Upper lobe of right lung (tissue), 1 donor: ENCODE measurements around the gene WDR77. TPM values are rescaled to one million over a fixed set of nuclear protein-coding genes. Genes with fewer than 3 reads are reported as not detected.

ENCODE experiments used
- ATAC-seq: fragments of 200-7000 bp; cut with Tn5 transposase; one replicate; pipeline ENCODE4 v1.9.1; 2020; ENCODE audit warnings: mild to moderate bottlenecking, moderate library complexity
- DNase-seq: peaks from one replicate; pipeline ENCODE4 v3.0.0-alpha.2; 2020
- H3K27ac ChIP-seq: fragments of 200-600 bp; one replicate; pipeline ENCODE4 v1.8.0; 2022
- H3K27me3 ChIP-seq: fragments of 200-600 bp; one replicate; pipeline ENCODE4 v1.8.0; 2022; ENCODE audit warnings: mild to moderate bottlenecking
- H3K36me3 ChIP-seq: fragments of 200-600 bp; one replicate; pipeline ENCODE4 v1.8.0; 2022
- H3K4me1 ChIP-seq: fragments of 200-600 bp; one replicate; pipeline ENCODE4 v1.8.0; 2022
- H3K4me3 ChIP-seq: fragments of 200-600 bp; one replicate; pipeline ENCODE4 v1.8.0; 2022; ENCODE audit warnings: mild to moderate bottlenecking
- H3K9me3 ChIP-seq: fragments of 200-600 bp; one replicate; pipeline ENCODE4 v1.8.0; 2022
- CTCF ChIP-seq: fragments of 200-600 bp; IDR thresholded peaks from one replicate; pipeline ENCODE4 v1.8.0; 2022; ENCODE audit warnings: antibody characterized with exemption
- intact Hi-C: fragments of 100-400 bp; cut with DNase I; formaldehyde crosslinking; loops from one replicate; pipeline ENCODE4 v1.11.0; 2022
- total RNA-seq: library from RNA; stranded (reverse); fragmentation: NEBNext Ultra II Directional; extraction: Animal tissue kit (Norgen Biotek cat#: 25700); gene quantifications from one replicate; pipeline ENCODE4 v1.2.1, GENCODE V29; 2021
- donor health status: DM: no; HTN: yes; CAD: no; lungs with severe emphysema.

Gene WDR77
- total RNA-seq, 1 donor from 2014 or later: 20.1 TPM

DNA sequence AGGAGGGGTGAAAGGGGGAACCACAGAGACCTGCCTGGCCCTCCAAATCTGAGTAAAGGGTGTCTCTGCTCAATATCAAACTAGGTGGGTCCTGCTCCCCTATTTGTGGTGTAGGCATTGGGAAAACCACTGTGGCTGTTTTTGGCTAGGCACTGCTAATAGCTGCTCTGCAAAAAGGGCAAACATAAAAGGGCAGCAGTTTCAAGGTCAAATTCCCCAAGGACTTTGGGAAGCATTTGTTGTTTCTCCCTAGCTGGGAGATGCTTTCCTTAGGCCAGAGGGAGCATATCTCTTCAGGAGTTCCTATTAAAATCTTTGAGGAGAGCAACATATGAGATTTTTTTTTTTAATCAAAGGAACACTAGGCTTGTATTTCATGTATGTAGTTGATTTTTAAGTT is 27.2 kb upstream of the WDR77 start:
- Histone ChIP-seq H3K27ac (peak overlapping the region; percentile 85), H3K4me3 (peak overlapping the region; percentile 38)
- intact Hi-C loops: no loop called here

DNA sequence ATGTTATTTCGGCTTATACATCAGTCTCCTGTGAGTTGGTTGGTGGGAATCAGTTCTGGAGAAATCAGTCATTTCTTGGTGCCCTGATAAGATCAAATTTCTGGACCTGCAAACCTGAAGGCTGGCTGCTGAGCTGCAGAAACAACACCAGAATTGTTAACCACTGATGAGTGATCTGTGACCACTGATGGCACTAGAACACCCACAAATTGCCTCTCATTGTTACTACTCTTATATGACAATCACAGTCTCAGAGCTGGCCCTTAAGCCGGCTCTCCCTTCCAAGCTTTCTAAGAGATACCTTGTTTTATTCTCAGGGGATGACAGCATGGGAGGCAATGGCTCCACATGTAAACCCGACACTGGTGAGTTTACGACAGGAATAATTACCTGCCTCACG is 26.6 kb upstream of the WDR77 start:
- ATAC-seq: no peak
- Histone ChIP-seq H3K4me3 (peak overlapping the region; percentile 38), H3K27ac (peak overlapping the region; percentile 85), H3K27me3 (no peaks in the 10 kb centered on the region), H3K36me3 (peaks cover 2% of the 10 kb centered on the region), H3K4me1 (peaks cover 10% of the 10 kb centered on the region), H3K9me3 (no peaks in the 10 kb centered on the region)
- no peak for TF ChIP-seq CTCF
- intact Hi-C loops: no loop called here
- DNase-seq: no peak

More for the DNA sequence above, 27.2 kb upstream of the WDR77 start:
- peaks cover 11% of the 10 kb centered on the region for H3K4me1 ChIP-seq
- no peaks in the 10 kb centered on the region for H3K9me3 ChIP-seq
- H3K27me3 ChIP-seq: no peaks in the 10 kb centered on the region
- ATAC-seq: no peak
- no peak for DNase-seq
- no peak for TF ChIP-seq CTCF
- H3K36me3 ChIP-seq: no peaks in the 10 kb centered on the region

GRCh38 chr1:111474521-111474920 is 25.5 kb upstream of the WDR77 start:
- Histone ChIP-seq H3K4me1 (peaks cover 5% of the 10 kb centered on the region), H3K27me3 (no peaks in the 10 kb centered on the region), H3K36me3 (peaks cover 14% of the 10 kb centered on the region), H3K27ac (peak overlapping the region; percentile 85), H3K4me3 (peak overlapping the region; percentile 38), H3K9me3 (no peaks in the 10 kb centered on the region)
- DNase-seq (no peak), ATAC-seq (no peak)
- intact Hi-C loops: no loop called here
- TF ChIP-seq CTCF: no peak

GRCh38 chr1:111474106-111474505 is 25.1 kb upstream of the WDR77 start:
- Histone ChIP-seq H3K9me3 (no peaks in the 10 kb centered on the region), H3K27ac (peak overlapping the region; percentile 85), H3K27me3 (no peaks in the 10 kb centered on the region), H3K4me1 (peaks cover 5% of the 10 kb centered on the region), H3K4me3 (peak overlapping the region; percentile 38), H3K36me3 (peaks cover 18% of the 10 kb centered on the region)
- intact Hi-C loops: no loop called here
- DNase-seq (no peak), ATAC-seq (no peak)
- TF ChIP-seq CTCF: no peak

GRCh38 chr1:111471538-111471937 is 22.5 kb upstream of the WDR77 start:
- no peak for ATAC-seq
- Histone ChIP-seq H3K27ac (peak overlapping the region; percentile 53), H3K4me1 (peaks cover 5% of the 10 kb centered on the region), H3K36me3 (peaks cover 38% of the 10 kb centered on the region), H3K9me3 (no peaks in the 10 kb centered on the region), H3K27me3 (no peaks in the 10 kb centered on the region), H3K4me3 (no peak overlapping the region)
- intact Hi-C loops: no loop called here
- no peak for DNase-seq
- no peak for TF ChIP-seq CTCF

- DNase-seq: peak; percentile 65
- Histone ChIP-seq H3K27ac (peak overlapping the region; percentile 53), H3K36me3 (peaks cover 38% of the 10 kb centered on the region), H3K4me3 (no peak overlapping the region), H3K9me3 (no peaks in the 10 kb centered on the region), H3K27me3 (no peaks in the 10 kb centered on the region), H3K4me1 (peaks cover 5% of the 10 kb centered on the region)
- TF ChIP-seq CTCF: no peak
- peak; percentile 92 for ATAC-seq
- intact Hi-C loops: no loop called here
Measured at GRCh38 chr1:111471012-111471411, 22.0 kb upstream of the WDR77 start.
